ENCODE results near the gene BAIAP2.

Gene BAIAP2

GRCh38 chr17:81049372-81049911, 14.5 kb downstream of the BAIAP2 start:
- no peak for TF ChIP-seq EZH2phosphoT487 (IDR thresholded peaks at IDR 0.05; ENCODE audit: borderline replicate concordance)
- no peak for TF ChIP-seq CTCF (conservative IDR thresholded peaks at IDR 0.05; ENCODE audit: low read length)
- H3F3A ChIP-seq (ENCODE audit: low read depth), result no peaks in the 10 kb centered on the region
- H3K4me1 ChIP-seq (ENCODE audit: insufficient read depth, low read length, poor library complexity, severe bottlenecking), result no peaks in the 10 kb centered on the region
- H3K9me3 ChIP-seq (ENCODE audit: insufficient read depth, low read depth, low read length), result no peaks in the 10 kb centered on the region
- H3K79me2 ChIP-seq (ENCODE audit: insufficient read depth, low read length), result no peaks in the 10 kb centered on the region
- no peaks in the 10 kb centered on the region for H3K27me3 ChIP-seq (ENCODE audit: insufficient read depth, low read length, poor library complexity, severe bottlenecking)
- H4K20me1 ChIP-seq (ENCODE audit: insufficient read depth, low read length, poor library complexity, severe bottlenecking), result no peaks in the 10 kb centered on the region
- H3K36me3 ChIP-seq (ENCODE audit: insufficient read depth, low read length), result no peaks in the 10 kb centered on the region
- no peak overlapping the region for H2AFZ ChIP-seq (ENCODE audit: low read length)
- H3K9ac ChIP-seq (ENCODE audit: low read depth, low read length, poor library complexity, severe bottlenecking), result no peak overlapping the region
- H3K4me2 ChIP-seq (ENCODE audit: low read depth, low read length, poor library complexity, severe bottlenecking), result no peak overlapping the region
- no peak overlapping the region for H3K4me3 ChIP-seq (ENCODE audit: low read length, poor library complexity, severe bottlenecking)
- H3K9me2 ChIP-seq (replicated peaks; ENCODE audit: low read depth, low read length), result no peaks in the 10 kb centered on the region

DNA sequence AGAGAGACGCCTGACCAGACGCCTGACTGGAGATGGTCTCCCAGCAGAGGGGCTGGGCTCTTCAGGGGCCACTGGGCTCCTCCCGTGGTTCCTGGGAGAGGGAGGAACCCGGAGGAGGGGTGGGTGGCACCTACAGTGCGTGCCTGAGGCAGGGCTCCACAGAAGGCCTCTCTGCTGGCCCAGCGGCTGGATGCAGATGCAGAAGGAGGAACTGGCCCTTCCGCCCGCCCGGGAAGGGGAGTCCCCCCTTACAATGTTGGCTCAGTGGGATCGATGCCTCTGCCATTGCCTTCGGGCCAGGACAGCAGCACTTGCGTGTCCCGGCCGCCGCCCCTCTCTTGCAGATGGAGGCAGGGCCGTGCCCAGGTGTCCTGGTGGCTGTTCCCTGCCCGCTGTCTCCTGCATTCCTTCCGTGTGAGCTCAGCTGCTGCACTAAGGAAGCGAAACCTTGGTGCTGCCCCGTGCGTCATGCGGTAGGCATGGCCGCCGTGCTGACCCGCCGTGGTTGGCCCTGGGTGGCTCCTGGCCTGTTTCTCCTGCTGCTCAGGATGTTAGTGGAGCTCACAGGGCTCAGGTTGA, 15.1 kb downstream of the BAIAP2 start:
- Histone ChIP-seq H2AFZ (ENCODE audit: low read length) (no peak overlapping the region), H3K79me2 (ENCODE audit: insufficient read depth, low read length) (no peaks in the 10 kb centered on the region), H4K20me1 (ENCODE audit: insufficient read depth, low read length, poor library complexity, severe bottlenecking) (no peaks in the 10 kb centered on the region), H3K9me2 (replicated peaks; ENCODE audit: low read depth, low read length) (no peaks in the 10 kb centered on the region), H3K4me2 (ENCODE audit: low read depth, low read length, poor library complexity, severe bottlenecking) (no peak overlapping the region), H3K9me3 (ENCODE audit: insufficient read depth, low read depth, low read length) (no peaks in the 10 kb centered on the region), H3K27me3 (ENCODE audit: insufficient read depth, low read length, poor library complexity, severe bottlenecking) (no peaks in the 10 kb centered on the region), H3K9ac (ENCODE audit: low read depth, low read length, poor library complexity, severe bottlenecking) (no peak overlapping the region), H3F3A (ENCODE audit: low read depth) (no peaks in the 10 kb centered on the region), H3K4me1 (ENCODE audit: insufficient read depth, low read length, poor library complexity, severe bottlenecking) (no peaks in the 10 kb centered on the region), H3K36me3 (ENCODE audit: insufficient read depth, low read length) (no peaks in the 10 kb centered on the region), H3K4me3 (ENCODE audit: low read length, poor library complexity, severe bottlenecking) (no peak overlapping the region)
- no peak for TF ChIP-seq EZH2phosphoT487 (IDR thresholded peaks at IDR 0.05; ENCODE audit: borderline replicate concordance)
- no peak for TF ChIP-seq CTCF (conservative IDR thresholded peaks at IDR 0.05; ENCODE audit: low read length)

- H3K4me1 ChIP-seq (ENCODE audit: insufficient read depth, low read length, poor library complexity, severe bottlenecking), result no peaks in the 10 kb centered on the region
These were observed 16.0 kb downstream of the BAIAP2 start for GRCh38 chr17:81050645-81051625.

More at GRCh38 chr17:81050645-81051625, 16.0 kb downstream of the BAIAP2 start:
- H3K79me2 ChIP-seq (ENCODE audit: insufficient read depth, low read length), result no peaks in the 10 kb centered on the region
- no peaks in the 10 kb centered on the region for H3F3A ChIP-seq (ENCODE audit: low read depth)
- no peak for TF ChIP-seq EZH2phosphoT487 (IDR thresholded peaks at IDR 0.05; ENCODE audit: borderline replicate concordance)
- TF ChIP-seq CTCF (conservative IDR thresholded peaks at IDR 0.05; ENCODE audit: low read length), result no peak
- H3K27me3 ChIP-seq (ENCODE audit: insufficient read depth, low read length, poor library complexity, severe bottlenecking), result no peaks in the 10 kb centered on the region
- no peaks in the 10 kb centered on the region for H3K36me3 ChIP-seq (ENCODE audit: insufficient read depth, low read length)
- no peak overlapping the region for H2AFZ ChIP-seq (ENCODE audit: low read length)
- no peak overlapping the region for H3K4me3 ChIP-seq (ENCODE audit: low read length, poor library complexity, severe bottlenecking)
- no peak overlapping the region for H3K4me2 ChIP-seq (ENCODE audit: low read depth, low read length, poor library complexity, severe bottlenecking)
- H3K9ac ChIP-seq (ENCODE audit: low read depth, low read length, poor library complexity, severe bottlenecking), result no peak overlapping the region
- no peaks in the 10 kb centered on the region for H3K9me2 ChIP-seq (replicated peaks; ENCODE audit: low read depth, low read length)
- H3K9me3 ChIP-seq (ENCODE audit: insufficient read depth, low read depth, low read length), result no peaks in the 10 kb centered on the region
- H4K20me1 ChIP-seq (ENCODE audit: insufficient read depth, low read length, poor library complexity, severe bottlenecking), result no peaks in the 10 kb centered on the region

Measured in Loucy (cell line).